ENCODE data around the gene OR10H4. TPM values are rescaled to one million over a fixed set of nuclear protein-coding genes. Genes with fewer than 3 reads are reported as not detected.
"Not testable (repeated sequence)": the region's sequence is repeated elsewhere in the genome, so short reads cannot be mapped to it uniquely, and the experiment has no call there.

Gene OR10H4
- polyA plus RNA-seq, 1 experiment, result not detected

GRCh38 chr19:15919243-15919642, 29.6 kb upstream of the OR10H4 start:
- H3K27me3 ChIP-seq (ENCODE audit: control insufficient read depth, insufficient read depth, low read length), result no peaks in the 10 kb centered on the region
- ChIA-PET CTCF (no interaction called here), POLR2A (no interaction called here)
- DNase-seq (ENCODE audit: low read depth, low spot score), result no peak
- no peak overlapping the region for H3K27ac ChIP-seq (ENCODE audit: low read depth, low read length)
- TF ChIP-seq CTCF (IDR thresholded peaks at IDR 0.05; ENCODE audit: low read depth, low read length), result no peak
- no peak overlapping the region for H3K4me3 ChIP-seq (ENCODE audit: low read depth, low read length)
- peaks cover 4% of the 10 kb centered on the region; the same call in 1 of the 2 replicates for H3K9me3 ChIP-seq (ENCODE audit: control insufficient read depth, insufficient read depth, low read length)

DNA sequence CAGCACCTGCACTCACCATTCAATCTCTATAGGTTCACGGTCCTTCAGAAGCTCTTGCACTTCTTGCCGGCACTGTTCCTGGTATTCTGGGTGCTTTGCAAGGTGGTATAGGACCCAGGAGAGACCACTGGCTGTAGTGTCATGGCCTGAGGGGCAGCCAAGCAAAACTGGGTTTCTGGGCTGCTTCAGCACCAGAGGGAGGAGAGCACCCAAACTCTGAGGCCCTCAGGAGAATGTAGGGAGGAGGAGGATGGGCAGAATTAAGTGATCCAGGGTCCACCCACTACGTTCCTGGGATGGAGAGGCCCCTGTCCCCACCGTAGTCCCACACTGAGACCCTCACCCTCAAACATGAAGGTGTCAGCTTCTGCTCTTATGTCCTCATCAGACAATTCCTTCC, 26.8 kb upstream of the OR10H4 start:
- H3K9me3 ChIP-seq (ENCODE audit: control insufficient read depth, insufficient read depth, low read length), result peaks cover 3% of the 10 kb centered on the region; the same call in 1 of the 2 replicates
- no peak overlapping the region for H3K27ac ChIP-seq (ENCODE audit: low read depth, low read length)
- no peak overlapping the region for H3K4me3 ChIP-seq (ENCODE audit: low read depth, low read length)
- no peaks in the 10 kb centered on the region for H3K27me3 ChIP-seq (ENCODE audit: control insufficient read depth, insufficient read depth, low read length)
- no peak for DNase-seq (ENCODE audit: low read depth, low spot score)
- TF ChIP-seq CTCF (IDR thresholded peaks at IDR 0.05; ENCODE audit: low read depth, low read length), result no peak
- ChIA-PET POLR2A (no interaction called here), CTCF (no interaction called here)

- no peak for TF ChIP-seq CTCF (IDR thresholded peaks at IDR 0.05; ENCODE audit: low read depth, low read length)
Observed at GRCh38 chr19:15923702-15924101, 25.1 kb upstream of the OR10H4 start.

GRCh38 chr19:15926484-15926883, 22.3 kb upstream of the OR10H4 start:
- H3K9me3 ChIP-seq (ENCODE audit: control insufficient read depth, insufficient read depth, low read length), result peaks cover 20% of the 10 kb centered on the region
- no peak for TF ChIP-seq CTCF (IDR thresholded peaks at IDR 0.05; ENCODE audit: low read depth, low read length)
- no peaks in the 10 kb centered on the region for H3K27me3 ChIP-seq (ENCODE audit: control insufficient read depth, insufficient read depth, low read length)
- ChIA-PET POLR2A (no interaction called here), CTCF (no interaction called here)
- DNase-seq (ENCODE audit: low read depth, low spot score), result no peak
- H3K27ac ChIP-seq (ENCODE audit: low read depth, low read length), result no peak overlapping the region
- H3K4me3 ChIP-seq (ENCODE audit: low read depth, low read length), result no peak overlapping the region

More at GRCh38 chr19:15923702-15924101, 25.1 kb upstream of the OR10H4 start:
- no peaks in the 10 kb centered on the region for H3K27me3 ChIP-seq (ENCODE audit: control insufficient read depth, insufficient read depth, low read length)
- POLR2A ChIA-PET, result no interaction called here
- no peak overlapping the region for H3K4me3 ChIP-seq (ENCODE audit: low read depth, low read length)
- H3K27ac ChIP-seq (ENCODE audit: low read depth, low read length), result no peak overlapping the region
- no peak for DNase-seq (ENCODE audit: low read depth, low spot score)
- peaks cover 3% of the 10 kb centered on the region for H3K9me3 ChIP-seq (ENCODE audit: control insufficient read depth, insufficient read depth, low read length)
- CTCF ChIA-PET, result no interaction called here

DNA sequence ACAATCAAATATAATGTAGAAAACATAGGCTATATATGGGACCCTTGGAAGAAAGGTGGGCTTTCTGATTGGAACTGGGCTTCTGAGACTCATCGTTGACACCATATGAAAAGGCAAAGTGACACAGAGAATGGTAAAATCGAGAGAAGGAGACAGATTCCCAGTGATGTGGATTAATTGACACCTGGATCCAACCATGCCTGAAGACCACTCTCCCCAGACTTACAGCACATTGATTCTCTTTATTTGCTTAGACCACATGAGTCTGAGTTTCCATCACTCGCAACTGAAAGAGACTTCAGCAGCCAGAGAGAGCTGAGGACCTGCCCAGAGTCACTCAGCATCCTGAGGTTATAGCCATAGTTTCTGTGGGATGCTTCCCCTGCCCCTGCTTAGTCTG, 20.5 kb upstream of the OR10H4 start:
- no peak for TF ChIP-seq CTCF (IDR thresholded peaks at IDR 0.05; ENCODE audit: low read depth, low read length)
- H3K27me3 ChIP-seq (ENCODE audit: control insufficient read depth, insufficient read depth, low read length), result no peaks in the 10 kb centered on the region
- H3K27ac ChIP-seq (ENCODE audit: low read depth, low read length), result no peak overlapping the region
- peaks cover 23% of the 10 kb centered on the region for H3K9me3 ChIP-seq (ENCODE audit: control insufficient read depth, insufficient read depth, low read length)
- ChIA-PET CTCF (no interaction called here), POLR2A (no interaction called here)
- H3K4me3 ChIP-seq (ENCODE audit: low read depth, low read length), result no peak overlapping the region
- DNase-seq (ENCODE audit: low read depth, low spot score), result no peak

DNA sequence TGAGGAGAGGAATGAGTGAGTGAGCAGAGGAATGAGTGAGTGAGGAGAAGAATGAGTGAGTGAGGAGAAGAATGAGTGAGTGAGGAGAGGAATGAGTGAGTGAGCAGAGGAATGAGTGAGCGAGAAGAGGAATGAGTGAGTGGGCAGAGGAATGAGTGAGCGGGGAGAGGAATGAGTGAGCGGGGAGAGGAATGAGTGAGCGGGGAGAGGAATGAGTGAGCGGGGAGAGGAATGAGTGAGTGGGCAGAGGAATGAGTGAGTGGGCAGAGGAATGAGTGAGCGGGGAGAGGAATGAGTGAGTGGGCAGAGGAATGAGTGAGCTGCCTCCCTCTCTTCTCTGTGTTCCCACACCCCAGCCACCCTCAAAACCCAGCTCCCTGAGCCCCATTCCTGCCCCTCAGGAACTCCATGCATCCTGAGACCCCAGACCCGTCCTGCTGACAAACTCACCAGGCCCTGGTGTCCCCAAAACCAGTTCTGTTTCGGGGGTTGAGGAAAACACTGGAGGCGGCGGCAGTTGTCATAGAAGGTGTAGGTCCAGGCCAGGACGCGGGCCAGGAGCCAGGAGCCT, 15.0 kb upstream of the OR10H4 start:
- CTCF ChIA-PET; H3K27ac ChIP-seq (ENCODE audit: low read depth, low read length); DNase-seq (ENCODE audit: low read depth, low spot score); POLR2A ChIA-PET; H3K27me3 ChIP-seq (ENCODE audit: control insufficient read depth, insufficient read depth, low read length); H3K4me3 ChIP-seq (ENCODE audit: low read depth, low read length): not testable (repeated sequence)
- peaks cover 39% of the 10 kb centered on the region for H3K9me3 ChIP-seq (ENCODE audit: control insufficient read depth, insufficient read depth, low read length)

Measured in AG04450 (cell line).